Measurements from ENCODE around the gene RTL5. TPM values are rescaled to one million over a fixed set of nuclear protein-coding genes. Genes with fewer than 3 reads are reported as not detected.

The RTL5 gene
- total RNA-seq, 1 donor from 2014 or later = 36.4 TPM

GRCh38 chrX:72120837-72121236 lies 10.9 kb downstream of the RTL5 start:
- TF ChIP-seq CTCF (IDR thresholded peaks at IDR 0.05; ENCODE audit: unreplicated experiment) = no peak
- Mint-ChIP-seq H3K36me3 (peaks cover 3% of the 10 kb centered on the region), H3K9me3 (peaks cover 22% of the 10 kb centered on the region)

GRCh38 chrX:72117636-72118210 lies 14.0 kb downstream of the RTL5 start:
- Mint-ChIP-seq H3K27me3 (ENCODE audit: low read depth) (no peaks in the 10 kb centered on the region), H3K36me3 (peaks cover 3% of the 10 kb centered on the region), H3K4me1 (peaks cover 41% of the 10 kb centered on the region), H3K27ac (no peak overlapping the region), H3K9me3 (peaks cover 11% of the 10 kb centered on the region), H3K4me3 (no peak overlapping the region)
- TF ChIP-seq CTCF (IDR thresholded peaks at IDR 0.05; ENCODE audit: unreplicated experiment) = no peak
- no peak for DNase-seq (ENCODE audit: low spot score in 2 of 2, unreplicated experiment in 2 of 2)

More at GRCh38 chrX:72120837-72121236, 10.9 kb downstream of the RTL5 start:
- no peak for DNase-seq (ENCODE audit: low spot score in 2 of 2, unreplicated experiment in 2 of 2)
- Mint-ChIP-seq H3K4me3 (no peak overlapping the region), H3K27me3 (ENCODE audit: low read depth) (no peaks in the 10 kb centered on the region), H3K4me1 (peaks cover 50% of the 10 kb centered on the region), H3K27ac (peak overlapping the region; percentile 64)

GRCh38 chrX:72115380-72115779 lies 16.3 kb downstream of the RTL5 start:
- Mint-ChIP-seq H3K36me3 (peaks cover 3% of the 10 kb centered on the region), H3K27ac (peak overlapping the region; percentile 86), H3K9me3 (peaks cover 11% of the 10 kb centered on the region), H3K4me1 (peaks cover 31% of the 10 kb centered on the region), H3K4me3 (no peak overlapping the region), H3K27me3 (ENCODE audit: low read depth) (no peaks in the 10 kb centered on the region)
- no peak for DNase-seq (ENCODE audit: low spot score in 2 of 2, unreplicated experiment in 2 of 2)
- TF ChIP-seq CTCF (IDR thresholded peaks at IDR 0.05; ENCODE audit: unreplicated experiment) = no peak

- DNase-seq (ENCODE audit: low spot score in 2 of 2, unreplicated experiment in 2 of 2) = no peak
- no peak for TF ChIP-seq CTCF (IDR thresholded peaks at IDR 0.05; ENCODE audit: unreplicated experiment)
- Mint-ChIP-seq H3K27ac (peak overlapping the region; percentile 88), H3K27me3 (ENCODE audit: low read depth) (no peaks in the 10 kb centered on the region), H3K4me1 (peaks cover 37% of the 10 kb centered on the region), H3K4me3 (no peak overlapping the region), H3K9me3 (peaks cover 8% of the 10 kb centered on the region), H3K36me3 (peaks cover 3% of the 10 kb centered on the region)
Observed at GRCh38 chrX:72114807-72115206, 16.9 kb downstream of the RTL5 start.

- Mint-ChIP-seq H3K27ac (peak overlapping the region; percentile 88), H3K4me3 (no peak overlapping the region), H3K27me3 (ENCODE audit: low read depth) (no peaks in the 10 kb centered on the region), H3K4me1 (peaks cover 37% of the 10 kb centered on the region), H3K36me3 (peaks cover 3% of the 10 kb centered on the region), H3K9me3 (peaks cover 5% of the 10 kb centered on the region)
- no peak for TF ChIP-seq CTCF (IDR thresholded peaks at IDR 0.05; ENCODE audit: unreplicated experiment)
- no peak for DNase-seq (ENCODE audit: low spot score in 2 of 2, unreplicated experiment in 2 of 2)
Observed at GRCh38 chrX:72114306-72114705, 17.4 kb downstream of the RTL5 start.

All from mesothelial cell of epicardium (in vitro differentiated cells).